OCI-LY1 (cell line): ENCODE data around the gene CCNG2.

ENCODE experiments used
- EZH2 ChIP-seq: fragments of 200-600 bp; sonication (generic), shearing (Covaris generic); IDR thresholded peaks from 2 replicates; pipeline ENCODE4 v1.8.0; 2017; ENCODE audit warnings: borderline replicate concordance, mixed run types, mild to moderate bottlenecking, antibody characterized with exemption, low read length, moderate library complexity, mixed read lengths
- TF ChIP-seq, protein P1 (sequence below): fragments of 200-600 bp; sonication (generic), shearing (Covaris generic); IDR thresholded peaks from 2 replicates; pipeline ENCODE4 v1.5.1; 2017; ENCODE audit warnings: mild to moderate bottlenecking, antibody characterized with exemption, low read length, moderate library complexity, mixed read lengths

DNA sequence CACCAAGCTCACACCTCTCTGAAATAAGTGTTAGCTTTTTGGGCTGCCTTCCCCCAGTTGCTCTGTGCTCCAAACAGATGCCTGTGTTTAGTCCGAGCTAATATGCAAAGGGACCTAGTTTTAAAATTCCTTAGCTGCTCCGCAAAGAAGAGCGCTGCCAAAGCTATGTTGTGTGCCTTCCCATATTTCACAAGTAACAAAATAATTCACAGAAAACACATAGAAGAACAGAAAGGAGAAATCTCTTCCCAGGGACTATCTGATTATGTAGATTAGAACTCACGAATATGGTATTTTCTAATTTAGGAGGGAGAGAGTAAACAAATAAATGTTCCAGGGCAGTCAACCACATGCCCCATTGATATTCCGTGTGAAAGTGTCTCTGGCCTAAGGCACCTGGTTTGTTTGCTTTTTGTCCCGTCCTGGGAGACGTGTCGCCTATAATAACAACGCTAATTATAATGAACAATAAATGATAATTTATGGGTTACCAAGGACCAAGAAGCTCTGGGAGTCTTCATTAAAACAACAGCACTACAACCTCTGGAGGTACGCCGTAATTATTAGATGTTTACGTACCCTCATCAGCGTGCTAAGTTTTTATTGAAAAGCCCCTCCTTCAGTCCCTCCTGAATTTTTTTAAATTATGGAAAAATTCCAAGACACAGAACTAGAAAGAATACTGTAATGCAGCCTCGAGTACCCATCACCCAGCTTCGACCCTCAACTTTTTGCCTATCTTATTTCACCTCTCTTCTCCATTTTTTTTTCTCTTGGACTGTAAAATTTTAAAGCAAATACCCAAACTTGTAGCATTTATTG is 1.2 kb upstream of the CCNG2 start:
- TF ChIP-seq, protein P1, sequence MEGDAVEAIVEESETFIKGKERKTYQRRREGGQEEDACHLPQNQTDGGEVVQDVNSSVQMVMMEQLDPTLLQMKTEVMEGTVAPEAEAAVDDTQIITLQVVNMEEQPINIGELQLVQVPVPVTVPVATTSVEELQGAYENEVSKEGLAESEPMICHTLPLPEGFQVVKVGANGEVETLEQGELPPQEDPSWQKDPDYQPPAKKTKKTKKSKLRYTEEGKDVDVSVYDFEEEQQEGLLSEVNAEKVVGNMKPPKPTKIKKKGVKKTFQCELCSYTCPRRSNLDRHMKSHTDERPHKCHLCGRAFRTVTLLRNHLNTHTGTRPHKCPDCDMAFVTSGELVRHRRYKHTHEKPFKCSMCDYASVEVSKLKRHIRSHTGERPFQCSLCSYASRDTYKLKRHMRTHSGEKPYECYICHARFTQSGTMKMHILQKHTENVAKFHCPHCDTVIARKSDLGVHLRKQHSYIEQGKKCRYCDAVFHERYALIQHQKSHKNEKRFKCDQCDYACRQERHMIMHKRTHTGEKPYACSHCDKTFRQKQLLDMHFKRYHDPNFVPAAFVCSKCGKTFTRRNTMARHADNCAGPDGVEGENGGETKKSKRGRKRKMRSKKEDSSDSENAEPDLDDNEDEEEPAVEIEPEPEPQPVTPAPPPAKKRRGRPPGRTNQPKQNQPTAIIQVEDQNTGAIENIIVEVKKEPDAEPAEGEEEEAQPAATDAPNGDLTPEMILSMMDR, result no peak
- no peak for TF ChIP-seq EZH2
